HCEC 1CT (cell line): ENCODE data around the gene DAO.
A peak's percentile ranks its signal among the peaks of the same experiment; 100 is the strongest.
"Not testable (repeated sequence)": the region's sequence is repeated elsewhere in the genome, so short reads cannot be mapped to it uniquely, and the experiment has no call there.

Experiments used
- DNase-seq: peaks from one replicate; pipeline ENCODE4 v3.0.0-alpha.2; 2017

DAO gene

GRCh38 chr12:108850854-108851573 is 28.9 kb upstream of the DAO start:
- peak; percentile 94 for DNase-seq

DNA sequence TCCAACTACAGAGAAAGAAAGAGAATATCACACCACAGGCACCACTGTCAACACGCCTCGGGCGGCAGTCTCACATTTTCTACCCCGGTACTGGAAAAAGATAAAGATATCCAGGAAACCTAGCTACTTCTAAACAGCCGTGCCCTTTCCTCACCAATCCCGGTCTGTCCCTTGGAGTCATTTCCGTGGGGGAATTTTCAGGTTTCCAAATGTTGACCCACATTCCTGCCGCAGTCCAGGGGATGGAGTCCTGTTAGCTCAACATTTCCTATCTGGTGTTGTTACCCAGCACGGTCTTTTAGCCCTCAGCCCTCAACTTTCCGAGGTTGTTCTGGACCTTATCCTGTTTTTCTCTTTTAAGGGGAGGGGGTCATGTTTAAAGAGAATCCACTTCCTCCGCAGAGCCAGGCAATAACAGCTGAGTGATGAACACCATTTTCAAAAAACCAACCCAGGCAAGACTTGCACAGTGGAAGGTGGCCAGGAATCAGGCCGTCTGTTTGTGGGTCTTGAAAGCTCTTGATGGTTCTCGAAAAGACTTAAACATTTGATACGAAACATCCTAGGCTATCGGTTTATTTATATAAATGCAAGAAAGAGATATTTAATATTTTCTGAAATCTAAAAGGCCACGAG is 27.1 kb upstream of the DAO start:
- DNase-seq = peak; percentile 62

GRCh38 chr12:108853426-108853825 is 26.5 kb upstream of the DAO start:
- no peak for DNase-seq

- DNase-seq = peak; percentile 95
Observed at GRCh38 chr12:108853981-108854446, 25.9 kb upstream of the DAO start.

GRCh38 chr12:108854451-108855283 is 25.2 kb upstream of the DAO start:
- DNase-seq = peak; percentile 99

- no peak for DNase-seq
Observed at GRCh38 chr12:108855284-108856169, 24.4 kb upstream of the DAO start.

DNA sequence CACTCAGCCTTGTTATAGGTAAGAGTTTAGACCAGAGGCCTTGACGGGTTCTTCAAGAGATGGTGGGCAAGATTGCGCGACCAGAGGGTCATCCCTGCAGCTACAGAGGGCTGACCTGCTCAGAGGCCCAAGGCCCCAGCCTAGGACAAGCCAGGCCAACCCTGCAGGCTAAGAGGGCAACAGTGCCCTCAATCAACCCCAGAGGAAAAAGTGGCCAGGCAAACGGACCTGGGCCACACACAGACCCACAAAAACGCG is 23.8 kb upstream of the DAO start:
- no peak for DNase-seq

DNA sequence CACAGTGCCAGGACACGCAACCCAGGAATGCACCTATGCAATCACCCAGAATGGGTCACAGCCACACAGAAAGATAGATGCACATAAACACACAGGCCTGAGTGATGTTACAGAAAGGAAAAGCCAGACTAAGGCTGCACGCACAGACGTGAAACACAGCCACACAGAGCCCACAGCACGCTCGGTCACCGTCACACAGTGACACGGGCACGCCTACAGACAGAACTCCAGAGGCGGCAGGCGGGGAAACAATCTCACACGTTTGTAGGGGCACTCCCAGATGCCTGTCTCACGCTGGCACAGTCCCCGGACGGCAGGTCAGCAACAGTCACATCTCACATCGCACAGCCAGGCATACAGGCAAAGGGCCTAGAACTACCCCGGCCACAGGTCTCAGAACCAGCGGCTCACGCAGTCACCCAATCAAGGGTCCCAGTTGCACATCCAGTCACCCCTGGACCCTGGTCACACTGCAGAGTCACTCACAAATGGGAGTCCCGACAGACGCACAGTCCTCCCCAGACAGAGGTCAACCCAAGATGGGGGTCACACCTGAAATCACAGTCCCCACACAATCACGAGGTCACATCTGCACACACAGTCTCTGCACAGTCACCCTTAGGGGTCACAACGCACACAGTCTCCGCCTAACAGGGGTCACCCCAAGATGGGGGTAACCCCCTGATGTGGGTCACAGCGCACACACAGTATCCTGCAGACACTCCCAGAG is 23.3 kb upstream of the DAO start:
- DNase-seq = peak; percentile 62

- no peak for DNase-seq
Observed at GRCh38 chr12:108857158-108857407, 22.8 kb upstream of the DAO start.

DNA sequence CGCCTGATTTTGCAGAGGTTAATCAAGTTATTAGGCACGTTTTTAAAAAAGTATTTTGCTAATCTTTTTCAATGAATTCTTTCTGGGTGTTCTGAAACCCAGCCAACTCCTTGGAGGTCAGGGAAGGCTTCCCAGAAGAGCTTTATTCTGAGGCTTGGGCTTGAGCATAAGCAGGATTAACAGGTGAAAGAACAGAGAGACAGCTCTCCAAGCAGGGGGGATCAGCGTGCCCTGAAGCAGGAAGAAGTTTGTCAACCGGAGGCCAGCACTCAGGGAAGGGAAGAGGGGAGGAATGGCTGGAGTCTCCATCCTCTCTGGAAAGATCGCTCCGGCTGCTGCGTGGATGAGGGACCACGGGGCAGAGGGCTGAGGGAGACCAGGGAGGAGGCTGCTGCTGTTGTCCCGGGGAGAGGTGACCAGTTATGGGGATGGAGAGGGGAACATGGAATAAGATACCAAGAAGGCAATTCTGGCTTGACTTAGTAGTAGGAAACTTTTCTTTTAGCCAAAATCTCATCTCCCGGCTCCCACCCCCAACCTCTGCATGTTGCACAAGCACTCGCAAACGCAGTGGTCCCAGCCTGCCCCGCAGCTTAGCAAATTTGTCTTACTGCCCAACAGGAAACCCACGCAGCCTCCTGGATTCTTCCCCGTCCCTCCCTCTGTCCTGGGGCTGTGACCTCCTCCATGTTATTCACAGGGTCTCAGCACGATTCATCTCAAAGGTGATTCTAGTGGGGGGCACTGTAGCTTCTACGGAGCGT is 21.4 kb upstream of the DAO start:
- no peak for DNase-seq

- DNase-seq = not testable (repeated sequence)
Observed at GRCh38 chr12:108859141-108859922, 20.6 kb upstream of the DAO start.

DNA sequence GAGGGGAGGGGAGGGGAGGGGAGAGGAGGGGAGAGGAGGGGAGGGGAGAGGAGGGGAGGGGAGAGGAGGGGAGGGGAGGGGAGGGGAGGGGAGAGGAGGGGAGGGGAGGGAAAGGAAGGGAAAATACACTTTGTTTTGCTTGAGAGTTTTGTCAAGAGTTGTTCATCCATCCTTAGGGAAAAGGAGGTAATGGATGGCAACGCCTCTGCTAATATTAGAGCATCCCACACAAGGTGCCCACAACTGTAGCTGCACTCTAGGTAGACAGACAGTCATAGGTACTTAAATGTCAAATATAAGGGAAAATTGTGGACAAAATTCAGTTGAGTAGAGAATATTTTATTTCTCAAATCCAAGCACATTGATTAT is 20.0 kb upstream of the DAO start:
- no peak for DNase-seq

- DNase-seq = no peak
Observed at GRCh38 chr12:108860443-108860842, 19.4 kb upstream of the DAO start.

DNA sequence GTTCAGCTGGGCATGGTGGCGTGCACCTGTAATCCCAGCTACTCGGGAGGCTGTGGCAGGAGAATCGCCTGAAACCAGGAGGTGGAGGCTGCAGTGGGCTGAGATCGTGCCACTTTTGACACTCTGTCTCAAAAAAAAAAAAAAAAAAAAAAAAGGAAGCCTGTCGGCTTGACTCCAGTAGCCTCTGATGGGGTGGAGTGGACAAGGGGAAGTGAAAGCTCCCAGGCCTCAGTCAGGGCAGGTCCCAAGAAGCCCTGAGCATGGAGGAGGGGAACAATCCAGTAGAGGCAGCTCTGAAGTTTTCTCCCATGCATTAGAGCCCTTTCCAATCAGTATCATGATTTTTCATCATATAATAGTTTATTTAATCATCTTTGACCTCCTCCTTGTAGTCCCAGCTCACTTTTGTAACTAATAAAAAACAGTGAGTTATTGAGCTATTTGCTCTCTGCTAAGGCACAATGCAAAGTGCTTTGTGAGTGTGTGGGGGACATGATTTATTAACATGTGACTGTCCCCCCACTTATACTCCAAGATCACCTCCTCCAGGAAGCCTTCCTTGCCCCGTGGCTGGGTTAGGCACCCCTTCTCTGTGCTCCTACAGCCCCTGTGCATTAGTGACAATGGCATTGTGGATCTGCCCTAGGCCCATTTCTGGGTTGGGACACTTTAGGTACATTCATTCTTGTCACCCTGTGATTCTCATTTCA is 17.9 kb upstream of the DAO start:
- no peak for DNase-seq

GRCh38 chr12:108862588-108862959 is 17.3 kb upstream of the DAO start:
- DNase-seq = no peak

GRCh38 chr12:108865169-108865568 is 14.7 kb upstream of the DAO start:
- DNase-seq = no peak

- DNase-seq = not testable (repeated sequence)
Observed at GRCh38 chr12:108866083-108866482, 13.8 kb upstream of the DAO start.

DNA sequence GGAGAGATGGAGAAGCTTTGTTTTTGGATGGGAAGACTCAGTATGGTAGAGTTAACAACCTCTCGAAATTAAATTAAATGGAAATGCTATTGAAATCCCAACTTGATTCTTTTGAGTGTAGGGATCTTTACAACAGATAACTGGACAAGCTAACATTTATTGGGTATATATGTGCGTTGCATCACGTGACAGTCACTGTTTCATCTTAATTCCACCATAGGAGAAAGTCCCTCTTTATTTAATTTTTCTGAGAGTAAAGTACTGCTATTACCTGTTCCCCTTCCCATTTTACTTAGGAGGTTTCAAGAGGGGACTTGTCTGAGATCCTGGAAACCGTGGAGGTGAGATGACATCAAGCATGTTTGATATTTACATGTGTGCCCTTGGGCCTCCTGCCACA is 11.1 kb upstream of the DAO start:
- DNase-seq = no peak

DNA sequence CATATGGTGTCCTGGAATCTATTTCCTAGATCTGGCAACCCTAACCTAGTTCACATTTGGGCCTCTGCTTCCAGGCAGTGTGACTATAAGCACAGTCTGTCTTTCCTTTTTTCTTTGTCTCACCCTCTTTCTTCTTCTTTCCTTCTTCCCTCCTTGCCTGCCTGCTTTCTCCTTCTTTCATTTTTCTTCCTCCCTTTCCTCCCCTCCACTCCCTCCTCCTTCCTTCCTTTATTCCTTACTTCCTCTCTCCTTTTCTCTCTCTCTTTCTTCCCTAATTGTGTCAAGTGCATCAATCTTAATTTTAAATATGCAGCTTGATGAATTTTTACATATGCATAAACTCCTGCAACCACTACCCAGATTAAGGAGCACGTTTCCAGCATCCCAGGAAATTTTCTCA is 4.6 kb upstream of the DAO start:
- DNase-seq = no peak

- no peak for DNase-seq
Observed at GRCh38 chr12:108875682-108876361, 4.1 kb upstream of the DAO start.
